Measurements from ENCODE around the gene ULK4.

ULK4 gene

DNA sequence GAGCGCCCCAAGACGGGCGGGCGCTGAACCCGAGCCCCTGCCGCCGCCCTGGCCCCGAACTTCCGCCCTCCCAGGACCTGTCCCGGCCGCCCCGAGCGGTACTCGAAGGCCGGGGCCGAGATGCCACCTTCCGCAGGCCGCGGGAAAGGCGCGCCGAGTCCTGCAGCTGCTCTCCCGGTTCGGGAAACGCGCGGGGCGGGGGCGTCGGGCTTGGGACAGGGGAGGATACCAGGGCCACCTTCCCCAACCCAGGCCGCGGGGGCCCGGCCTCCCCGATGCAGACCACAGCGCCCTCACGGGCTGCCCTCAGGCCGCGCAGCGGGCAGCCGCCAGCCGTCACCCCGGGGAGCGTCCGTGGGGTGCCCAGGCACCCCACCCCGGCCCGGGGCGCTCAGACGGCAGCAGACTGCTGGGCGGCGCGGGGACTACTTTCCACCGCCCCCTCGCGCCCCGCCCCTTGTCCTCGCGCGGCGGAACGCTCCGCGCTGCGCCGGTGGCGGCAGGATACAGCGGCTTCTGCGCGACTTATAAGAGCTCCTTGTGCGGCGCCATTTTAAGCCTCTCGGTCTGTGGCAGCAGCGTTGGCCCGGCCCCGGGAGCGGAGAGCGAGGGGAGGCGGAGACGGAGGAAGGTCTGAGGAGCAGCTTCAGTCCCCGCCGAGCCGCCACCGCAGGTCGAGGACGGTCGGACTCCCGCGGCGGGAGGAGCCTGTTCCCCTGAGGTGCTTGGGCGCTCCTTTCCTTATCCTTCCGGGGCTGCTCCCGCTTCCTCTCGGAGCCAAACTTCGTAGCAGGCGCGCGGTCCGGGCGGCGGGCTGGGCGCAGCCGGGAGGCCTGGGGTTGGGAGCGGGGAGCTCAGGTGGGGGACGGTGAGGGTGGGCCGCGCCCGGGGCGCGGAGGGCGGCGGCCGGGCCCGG is 762.7 kb downstream of the ULK4 start, which contains the start of gene CTNNB1:
TSS of gene CTNNB1 (plus strand) at position 556 of the 916 bp plus-strand sequence. CDS start 24,564 bp downstream, outside the sequence.
- Histone ChIP-seq H3K27ac (replicated peaks) (peak within 1 kb of the TSS; percentile 99), H3K4me3 (replicated peaks; ENCODE audit: insufficient read depth, low read length) (peak within 1 kb of the TSS; percentile 77), H3K27me3 (ENCODE audit: insufficient read depth, poor library complexity, severe bottlenecking) (no peaks in the 10 kb centered on the region)
- DNase-seq (ENCODE audit: low read depth in 1 of 2, low spot score in 1 of 2), result peak; percentile 86 to 88
- TF ChIP-seq GABPA (IDR thresholded peaks at IDR 0.05; ENCODE audit: low read depth), result 0 out of 2 replicates have a peak, but pooled peaks have one; percentile 20
- peak; percentile 78 for TF ChIP-seq REST (IDR thresholded peaks at IDR 0.05; ENCODE audit: insufficient replicate concordance, low read depth)
- TF ChIP-seq POLR2AphosphoS5 (IDR thresholded peaks at IDR 0.05; ENCODE audit: low read depth), result peak; percentile 97
- TF ChIP-seq SPI1 (IDR thresholded peaks at IDR 0.05; ENCODE audit: borderline replicate concordance, low read depth), result peak; percentile 28; the same call in 1 of the 2 replicates
- no peak for TF ChIP-seq CTCF (IDR thresholded peaks at IDR 0.05; ENCODE audit: insufficient read depth, low read length)

GRCh38 chr3:41198526-41198925 is 763.4 kb downstream of the ULK4 start:
- TF ChIP-seq CTCF (IDR thresholded peaks at IDR 0.05; ENCODE audit: insufficient read depth, low read length) (no peak), SPI1 (IDR thresholded peaks at IDR 0.05; ENCODE audit: borderline replicate concordance, low read depth) (no peak), POLR2AphosphoS5 (IDR thresholded peaks at IDR 0.05; ENCODE audit: low read depth) (no peak), GABPA (IDR thresholded peaks at IDR 0.05; ENCODE audit: low read depth) (no peak), REST (IDR thresholded peaks at IDR 0.05; ENCODE audit: insufficient replicate concordance, low read depth) (no peak)
- Histone ChIP-seq H3K4me3 (replicated peaks; ENCODE audit: insufficient read depth, low read length) (peak overlapping the region; percentile 77), H3K27me3 (ENCODE audit: insufficient read depth, poor library complexity, severe bottlenecking) (no peaks in the 10 kb centered on the region), H3K27ac (replicated peaks) (peak overlapping the region; percentile 99)
- no peak for DNase-seq (ENCODE audit: low read depth in 1 of 2, low spot score in 1 of 2)

DNA sequence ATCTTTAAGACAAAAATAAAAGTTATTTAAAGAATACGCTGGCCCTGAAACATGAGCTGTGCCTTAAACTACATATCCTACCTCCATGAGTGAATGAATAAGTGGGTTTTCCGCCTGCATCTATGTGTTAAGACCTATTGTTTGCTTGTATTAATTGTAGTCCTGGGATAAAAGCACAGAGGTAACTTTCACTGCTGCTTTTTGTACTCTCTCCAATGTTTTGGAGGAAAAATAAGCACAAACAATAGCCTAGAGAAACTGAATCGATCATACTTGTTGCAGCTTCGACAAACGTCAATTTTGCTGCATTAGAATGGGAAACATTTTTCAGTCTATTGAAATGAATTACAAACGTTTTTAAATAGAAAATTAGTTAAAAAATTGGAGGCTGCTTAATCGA is 763.9 kb downstream of the ULK4 start:
- Histone ChIP-seq H3K27ac (replicated peaks) (no peak overlapping the region), H3K4me3 (replicated peaks; ENCODE audit: insufficient read depth, low read length) (no peak overlapping the region), H3K27me3 (ENCODE audit: insufficient read depth, poor library complexity, severe bottlenecking) (no peaks in the 10 kb centered on the region)
- DNase-seq (ENCODE audit: low read depth in 1 of 2, low spot score in 1 of 2), result no peak
- TF ChIP-seq GABPA (IDR thresholded peaks at IDR 0.05; ENCODE audit: low read depth), result no peak
- TF ChIP-seq REST (IDR thresholded peaks at IDR 0.05; ENCODE audit: insufficient replicate concordance, low read depth), result no peak
- TF ChIP-seq CTCF (IDR thresholded peaks at IDR 0.05; ENCODE audit: insufficient read depth, low read length), result no peak
- no peak for TF ChIP-seq POLR2AphosphoS5 (IDR thresholded peaks at IDR 0.05; ENCODE audit: low read depth)
- TF ChIP-seq SPI1 (IDR thresholded peaks at IDR 0.05; ENCODE audit: borderline replicate concordance, low read depth), result no peak
